Suprapubic skin (tissue), 4 donors: ENCODE data around the gene CHRNB4. TPM values are rescaled to one million over a fixed set of nuclear protein-coding genes. Genes with fewer than 3 reads are reported as not detected.

ENCODE experiments used
- DNase-seq, 2 donors: peaks; one replicate each; pipeline ENCODE4 v3.0.0-alpha.2; 2019; ENCODE audit warnings: low spot score in 2 of 2
- H3K27ac ChIP-seq: fragments of 200-600 bp; sonication (generic); one replicate; pipeline ENCODE4 v1.5.1; 2019
- H3K27me3 ChIP-seq: fragments of 200-600 bp; sonication (generic); one replicate; pipeline ENCODE4 v1.5.1; 2019
- H3K36me3 ChIP-seq: fragments of 200-600 bp; sonication (generic); one replicate; pipeline ENCODE4 v1.5.1; 2019
- H3K4me1 ChIP-seq: fragments of 200-600 bp; sonication (generic); one replicate; pipeline ENCODE4 v1.5.1; 2019
- H3K4me3 ChIP-seq: fragments of 200-600 bp; sonication (generic); one replicate; pipeline ENCODE4 v1.5.1; 2019; ENCODE audit warnings: mild to moderate bottlenecking
- H3K9me3 ChIP-seq: fragments of 200-600 bp; sonication (generic); one replicate; pipeline ENCODE4 v1.5.1; 2019
- CTCF ChIP-seq, 2 donors: fragments of 200-600 bp in 1 of 2; fragments of 450-650 bp in 1 of 2; sonication (generic) in 1 of 2; IDR thresholded peaks; one replicate each; pipeline ENCODE4 v1.5.1; 2016 to 2019; ENCODE audit warnings: antibody characterized with exemption in 2 of 2, mild to moderate bottlenecking in 1 of 2, moderate library complexity in 1 of 2
- EP300 ChIP-seq: sonication (generic); formaldehyde crosslinking; IDR thresholded peaks from one replicate; pipeline ENCODE4 v1.6.1; 2017; ENCODE audit warnings: antibody characterized with exemption
- POLR2A ChIP-seq, 2 donors: fragments of 450-650 bp; IDR thresholded peaks; one replicate each; pipeline ENCODE4 v1.6.1; 2017; ENCODE audit warnings: antibody characterized with exemption in 2 of 2, mild to moderate bottlenecking in 2 of 2, moderate library complexity in 2 of 2
- POLR2AphosphoS5 ChIP-seq, 3 donors: sonication (generic); formaldehyde crosslinking; IDR thresholded peaks; one replicate each; pipeline ENCODE4 v1.6.1; 2017; ENCODE audit warnings: antibody characterized with exemption in 3 of 3
- WGBS: methylation state at CpG from one replicate; pipeline ENCODE4 v1.1.5; 2018; 5-methylcytosine and 5-hydroxymethylcytosine counted together
- total RNA-seq, 4 donors: library from RNA; depleted of rRNA; stranded (reverse); fragments of >200 nt; gene quantifications; one replicate each; pipeline ENCODE4 v1.1.0, GENCODE V29; 2016

The CHRNB4 gene
- total RNA-seq, 4 donors from 2014 or later: 0.47 TPM; not detected in 3

DNA sequence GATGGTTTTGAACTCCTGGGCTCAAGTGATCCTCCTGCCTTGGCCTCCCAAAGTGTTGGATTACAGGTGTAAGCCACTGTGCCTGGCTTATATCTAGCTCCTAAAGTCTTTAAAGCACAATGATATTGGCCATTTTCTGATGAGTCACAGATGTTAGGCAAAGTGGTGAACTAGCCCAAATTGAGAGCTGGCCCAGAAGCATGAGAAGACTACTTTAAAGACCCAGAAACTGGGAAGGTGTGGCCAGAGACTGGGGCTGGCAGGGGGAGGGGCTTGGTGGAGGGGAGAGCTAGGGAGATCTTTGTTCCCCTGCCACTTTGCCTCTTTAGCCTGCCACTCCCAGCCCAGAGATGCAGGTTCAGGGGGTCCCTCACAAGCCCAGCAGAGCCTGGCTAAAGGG lies 41.8 kb downstream of the CHRNB4 start:
- TF ChIP-seq POLR2AphosphoS5 (IDR thresholded peaks at IDR 0.05) (no peak), POLR2A (IDR thresholded peaks at IDR 0.05) (no peak), EP300 (no peak), CTCF (IDR thresholded peaks at IDR 0.05) (no peak)
- Histone ChIP-seq H3K4me1 (no peaks in the 10 kb centered on the region), H3K27ac (no peak overlapping the region), H3K36me3 (no peaks in the 10 kb centered on the region), H3K4me3 (no peak overlapping the region), H3K27me3 (peaks cover 3% of the 10 kb centered on the region), H3K9me3 (no peaks in the 10 kb centered on the region)
- DNase-seq: no peak

DNA sequence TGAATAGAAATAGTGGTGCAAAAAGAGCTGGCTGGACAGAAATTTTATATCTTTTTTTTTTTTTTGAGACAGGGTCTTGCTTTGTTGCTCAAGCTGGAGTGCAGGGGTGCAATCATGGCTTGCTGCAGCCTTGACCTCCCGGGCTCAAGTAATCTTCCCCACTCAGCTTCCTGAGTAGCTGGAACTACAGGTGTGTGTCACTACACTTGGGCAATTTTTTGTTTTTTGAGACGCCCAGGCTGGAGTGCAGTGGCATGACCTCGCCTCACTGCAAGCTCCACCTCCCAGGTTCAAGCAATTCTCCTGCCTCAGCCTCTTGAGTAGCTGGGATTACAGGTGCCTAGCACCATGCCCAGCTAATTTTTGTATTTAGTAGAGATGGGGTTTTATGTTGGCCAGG lies 42.7 kb downstream of the CHRNB4 start:
- 69% methylated on average over 3 of the region's 3 CpGs for WGBS
- TF ChIP-seq POLR2A (IDR thresholded peaks at IDR 0.05): no peak
- no peak for TF ChIP-seq CTCF (IDR thresholded peaks at IDR 0.05)
- TF ChIP-seq POLR2AphosphoS5 (IDR thresholded peaks at IDR 0.05): no peak
- no peak for TF ChIP-seq EP300
- no peak for DNase-seq
- no peak overlapping the region for H3K4me3 ChIP-seq
- H3K4me1 ChIP-seq: no peaks in the 10 kb centered on the region
- H3K27ac ChIP-seq: no peak overlapping the region
- H3K27me3 ChIP-seq: no peaks in the 10 kb centered on the region
- no peaks in the 10 kb centered on the region for H3K9me3 ChIP-seq
- H3K36me3 ChIP-seq: no peaks in the 10 kb centered on the region

- Histone ChIP-seq H3K4me1 (no peaks in the 10 kb centered on the region), H3K36me3 (no peaks in the 10 kb centered on the region), H3K9me3 (no peaks in the 10 kb centered on the region), H3K27ac (no peak overlapping the region), H3K27me3 (no peaks in the 10 kb centered on the region), H3K4me3 (no peak overlapping the region)
- DNase-seq: no peak
- 85% methylated on average over 1 of the region's 1 CpG for WGBS
- TF ChIP-seq POLR2A (IDR thresholded peaks at IDR 0.05): no peak
- no peak for TF ChIP-seq POLR2AphosphoS5 (IDR thresholded peaks at IDR 0.05)
- no peak for TF ChIP-seq EP300
These were observed 43.4 kb downstream of the CHRNB4 start for GRCh38 chr15:78597583-78597982.

DNA sequence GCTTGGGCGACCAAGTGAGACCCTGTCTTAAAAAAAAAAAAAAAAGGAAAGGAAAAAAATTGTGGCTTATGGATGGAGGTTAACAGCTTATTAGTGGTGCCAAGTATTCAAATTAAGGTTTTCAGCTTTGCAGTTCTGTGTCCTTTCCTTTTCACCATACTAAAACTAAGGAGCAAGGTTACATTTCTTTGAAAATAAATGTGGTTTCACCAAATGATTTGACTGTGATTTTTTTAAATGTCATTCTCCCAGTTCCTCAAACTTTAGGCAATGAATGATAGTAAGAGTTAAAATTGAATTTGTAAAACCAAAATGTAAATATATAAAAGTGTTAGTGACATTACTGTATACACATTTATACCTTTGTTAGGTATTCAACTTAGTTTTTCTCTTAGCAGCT lies 66.1 kb downstream of the CHRNB4 start:
- Histone ChIP-seq H3K27ac (no peak overlapping the region), H3K9me3 (no peaks in the 10 kb centered on the region), H3K4me3 (no peak overlapping the region), H3K4me1 (no peaks in the 10 kb centered on the region), H3K27me3 (peaks cover 10% of the 10 kb centered on the region), H3K36me3 (no peaks in the 10 kb centered on the region)
- 94% methylated on average over 1 of the region's 1 CpG for WGBS
- DNase-seq: no peak
- no peak for TF ChIP-seq POLR2AphosphoS5 (IDR thresholded peaks at IDR 0.05)
- TF ChIP-seq POLR2A (IDR thresholded peaks at IDR 0.05): no peak
- TF ChIP-seq CTCF (IDR thresholded peaks at IDR 0.05): no peak
- no peak for TF ChIP-seq EP300

Other genes starting within 250 kb of the CHRNB4 start
- 10 to 100 TPM; 25.6 to 87.5 (median 48.6) TPM for gene IREB2, start 203.0 kb downstream of the CHRNB4 start, total RNA-seq
- 1 to 10 TPM; 2.6 to 9.6 (median 6.1) TPM for gene HYKK, start 133.6 kb downstream of the CHRNB4 start, total RNA-seq
- gene PSMA4, start 100.8 kb downstream of the CHRNB4 start, total RNA-seq: 100 to 1,000 TPM; 102 to 113 (median 106) TPM
- 1 to 10 TPM in 3 of 4 donors, under 1 TPM in 1; 0.72 to 2.8 (median 1.4) TPM for gene CHRNA5, start 75.7 kb downstream of the CHRNB4 start, total RNA-seq
- gene CHRNA3, start 20.2 kb downstream of the CHRNB4 start, total RNA-seq: 1 to 10 TPM in 2 of 4 donors, under 1 TPM in 1, not detected in 1; 0.70 to 1.9 (median 1.6) TPM
- gene ADAMTS7, start 170.3 kb upstream of the CHRNB4 start, total RNA-seq: 1 to 10 TPM; 1.1 to 1.2 (median 1.2) TPM
- 100 to 1,000 TPM; 103 to 149 (median 127) TPM for gene MORF4L1, start 231.7 kb upstream of the CHRNB4 start, total RNA-seq